GM23248 (cell line): ENCODE measurements around the gene PRKD1.

ENCODE experiments used
- EZH2 ChIP-seq: fragments of 200-600 bp; sonication (generic); IDR thresholded peaks from 2 replicates; pipeline ENCODE4 v1.6.1; 2018; ENCODE audit warnings: antibody characterized with exemption, mild to moderate bottlenecking; ENCODE audit not compliant: insufficient read depth, poor library complexity, severe bottlenecking
- EZH2phosphoT487 ChIP-seq: fragments of 200-600 bp; sonication (generic); IDR thresholded peaks from 2 replicates; pipeline ENCODE4 v1.6.1; 2018; ENCODE audit warnings: antibody characterized with exemption, moderate library complexity, mild to moderate bottlenecking, low read depth; ENCODE audit not compliant: insufficient read depth

DNA sequence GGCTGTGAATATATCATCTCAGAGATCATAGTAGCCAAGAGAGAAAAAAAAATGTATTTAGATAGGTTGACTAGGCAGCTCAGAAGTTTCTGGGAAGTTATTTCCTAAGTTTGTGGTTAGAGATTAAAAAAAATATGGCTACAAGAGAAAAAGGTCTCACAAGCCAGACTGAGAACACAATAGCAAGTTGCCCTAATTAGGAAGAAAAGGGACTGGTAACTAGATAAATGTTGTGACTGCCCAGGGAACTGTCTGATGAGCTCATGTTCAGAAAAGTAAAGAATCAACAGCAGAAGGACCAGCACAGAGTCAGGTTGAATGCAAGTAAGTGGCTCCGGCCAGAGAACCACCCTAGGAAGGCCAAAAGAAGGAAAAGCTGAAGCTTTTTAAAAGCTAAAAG is 256.6 kb downstream of the PRKD1 start:
- TF ChIP-seq EZH2phosphoT487 (no peak), EZH2 (no peak)
